Colon (tissue), 2 donors: ENCODE data around the gene DENND4C.
"Not testable (repeated sequence)": the region's sequence is repeated elsewhere in the genome, so short reads cannot be mapped to it uniquely, and the experiment has no call there.

Experiments
- FAIRE-seq: peaks from 2 replicates; lab custom pipeline; 2012; peaks lifted over from hg19 to GRCh38; lab: Jason Lieb, UNC
- donor health status: control.
- donor health status: control.

The DENND4C gene

DNA sequence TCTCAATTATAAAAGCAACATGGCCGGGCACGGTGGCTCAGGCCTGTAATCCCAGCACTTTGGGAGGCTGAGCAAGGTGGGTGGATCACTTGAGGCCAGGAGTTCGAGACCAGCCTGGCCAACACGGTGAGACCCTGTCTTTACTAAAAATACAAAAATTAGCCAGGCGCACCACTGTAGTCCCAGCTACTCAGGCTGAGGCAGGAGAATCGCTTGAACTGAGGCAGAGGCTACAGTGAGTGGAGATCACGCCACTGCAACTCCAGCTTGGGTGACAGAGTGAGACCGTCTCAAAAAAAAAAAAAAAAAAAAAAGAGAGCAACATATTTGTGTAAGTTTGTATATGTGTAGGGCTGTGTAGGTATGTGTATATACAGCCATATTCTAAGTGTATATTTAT is 142.1 kb downstream of the DENND4C start:
- FAIRE-seq: no peak

DNA sequence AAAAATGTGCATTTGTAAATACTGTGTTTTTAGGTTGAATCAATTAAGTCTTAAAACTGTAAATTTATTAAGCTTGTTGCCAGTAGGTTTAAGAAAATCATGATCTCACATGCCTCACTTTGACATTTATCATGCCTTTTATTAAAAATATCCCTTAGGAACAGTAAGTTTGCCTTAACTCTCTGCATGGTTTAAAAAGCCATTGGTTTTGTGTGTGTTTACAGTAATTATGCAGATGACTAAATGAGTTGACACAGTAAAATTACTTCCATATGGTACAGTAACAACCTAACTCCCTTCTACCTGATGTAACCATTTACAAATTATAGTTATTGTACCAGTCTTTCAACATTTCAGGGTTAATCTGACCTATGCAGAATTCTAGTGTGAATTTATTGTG is 143.0 kb downstream of the DENND4C start:
- no peak for FAIRE-seq

DNA sequence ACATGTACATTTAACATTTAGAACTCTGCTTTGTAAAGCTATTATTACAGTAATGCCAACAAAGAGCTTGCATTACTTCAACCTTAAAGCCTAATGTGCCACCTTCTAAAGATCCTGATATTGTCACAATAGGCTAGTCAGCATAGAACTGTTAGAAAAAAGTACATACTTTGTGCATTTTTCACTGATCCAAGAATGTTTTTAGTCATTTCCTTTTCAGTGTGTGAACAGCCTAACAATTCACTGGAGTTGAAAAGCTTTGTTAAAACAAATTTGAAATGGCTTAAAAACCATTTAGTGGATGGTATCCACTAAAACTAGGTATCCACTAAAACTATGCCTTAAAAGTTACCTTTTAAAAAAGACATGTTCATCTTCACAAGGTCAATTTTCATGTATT is 145.0 kb downstream of the DENND4C start:
- no peak for FAIRE-seq

DNA sequence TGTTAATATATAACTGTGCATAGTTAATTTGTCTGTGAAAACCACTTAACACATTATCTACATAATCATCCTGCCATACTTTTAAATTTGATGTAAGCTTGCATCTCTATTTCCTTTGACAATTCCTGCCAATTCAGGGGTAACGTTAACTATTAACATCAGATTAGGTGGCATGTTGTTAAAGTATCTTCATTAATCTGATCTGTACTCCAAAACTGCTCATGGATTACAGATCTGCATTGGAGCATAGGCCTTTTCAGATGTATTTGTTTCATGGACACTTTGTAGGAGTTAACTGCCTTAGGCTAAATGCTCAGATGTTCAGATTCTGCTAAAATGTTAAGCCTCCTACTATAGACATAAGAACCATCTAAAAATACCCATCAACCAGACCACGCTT is 146.4 kb downstream of the DENND4C start:
- FAIRE-seq: no peak

DNA sequence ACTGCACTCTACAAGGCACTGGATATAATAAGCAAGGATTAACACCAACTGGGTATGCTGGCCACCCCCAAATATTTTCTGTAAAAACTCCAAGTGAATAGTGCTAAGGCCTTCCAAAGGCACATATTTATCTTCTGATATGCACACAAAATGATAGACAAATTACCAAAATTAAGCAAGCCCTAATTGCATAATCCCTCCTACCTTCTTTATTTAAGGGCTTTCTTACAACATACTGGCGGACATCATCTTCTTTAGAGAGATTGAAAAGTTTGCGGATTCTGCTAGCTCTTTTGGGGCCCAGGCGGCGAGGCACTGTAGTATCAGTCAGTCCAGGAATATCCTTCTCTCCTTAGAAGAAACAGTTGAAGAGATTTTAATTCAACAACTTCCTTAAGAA is 147.7 kb downstream of the DENND4C start:
- no peak for FAIRE-seq

DNA sequence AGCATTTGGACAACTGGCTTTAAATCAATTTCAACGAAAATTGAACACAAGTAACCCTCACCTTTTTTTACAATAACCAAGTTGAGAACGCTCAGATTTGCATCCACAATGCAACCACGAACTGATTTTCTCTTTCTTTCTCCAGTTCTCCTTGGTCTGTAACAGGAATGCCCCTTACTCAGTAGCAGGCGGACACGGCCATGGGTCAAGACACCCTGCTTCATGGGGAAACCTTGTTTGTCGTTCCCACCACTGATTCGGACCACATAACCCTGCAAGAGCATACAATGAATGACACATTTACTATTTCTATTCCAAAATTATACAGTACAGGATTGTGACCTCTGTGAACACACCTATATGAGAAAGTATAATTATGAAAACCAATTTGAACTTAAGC is 148.2 kb downstream of the DENND4C start:
- FAIRE-seq: no peak

DNA sequence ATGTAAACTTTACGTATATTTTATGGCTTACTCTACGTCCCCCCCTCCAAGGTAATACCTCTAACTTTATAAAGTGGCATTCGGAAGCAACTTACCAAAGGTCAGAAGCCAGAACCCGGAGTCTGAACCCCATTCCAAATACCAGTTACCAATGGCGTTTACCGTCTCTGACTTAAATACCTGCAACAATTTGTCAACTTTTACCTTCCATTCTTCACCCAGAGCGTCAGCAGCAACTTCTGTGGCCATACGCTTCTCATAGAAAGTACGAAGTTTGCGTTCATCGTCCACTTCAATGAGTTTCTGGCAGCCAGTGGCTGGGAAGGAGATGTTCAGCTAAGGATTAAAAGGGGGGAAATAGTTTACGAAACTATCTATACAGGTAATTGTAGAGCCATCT is 148.8 kb downstream of the DENND4C start:
- FAIRE-seq: no peak

DNA sequence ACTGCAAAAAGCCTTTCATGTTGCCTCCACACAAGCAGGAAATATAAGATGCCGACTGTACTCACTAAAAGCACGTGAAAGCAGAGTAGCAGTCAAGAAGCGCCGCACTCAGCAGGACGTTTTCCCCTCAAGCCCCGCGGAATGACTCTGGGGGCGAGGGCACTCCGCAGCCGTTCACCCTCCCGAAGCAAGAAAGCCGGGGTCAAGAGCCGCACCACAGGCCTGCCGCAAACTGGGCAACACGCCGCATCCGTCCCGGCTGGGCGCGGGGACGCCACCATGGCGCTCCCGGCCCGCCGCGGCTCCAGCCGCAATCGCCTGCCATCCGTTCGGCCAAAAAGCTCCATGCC is 149.2 kb downstream of the DENND4C start:
- no peak for FAIRE-seq

DNA sequence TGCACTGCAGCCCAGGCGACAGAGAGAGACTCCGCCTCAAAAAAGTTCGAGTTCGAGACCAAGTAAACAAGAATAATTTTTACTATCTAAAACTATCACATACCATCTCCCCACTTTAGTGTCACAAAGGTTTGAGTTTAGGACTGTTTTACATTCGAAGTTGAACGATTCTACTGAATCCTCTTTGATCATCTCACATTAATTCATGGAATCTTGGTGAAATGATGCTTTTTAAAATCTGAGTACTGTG is 150.3 kb downstream of the DENND4C start:
- FAIRE-seq: no peak

DNA sequence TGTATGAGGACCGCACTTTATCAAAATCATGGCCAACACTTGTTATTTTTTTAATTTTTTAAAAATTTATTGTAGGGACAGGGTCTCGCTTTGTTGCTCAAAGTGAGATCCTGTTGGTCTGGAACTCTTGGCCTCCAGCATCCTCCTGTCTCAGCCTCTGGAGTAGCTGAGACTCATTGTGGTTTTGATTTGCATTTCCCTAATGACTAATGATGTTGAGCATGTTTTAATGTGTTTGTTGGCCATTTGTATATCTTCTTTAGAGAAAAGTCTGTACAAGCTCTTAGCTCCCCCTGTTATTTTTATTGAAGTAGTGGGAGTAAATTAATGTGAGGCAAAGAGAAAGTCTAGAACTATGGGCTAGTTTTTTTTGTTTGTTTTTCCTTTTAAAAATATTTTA is 151.2 kb downstream of the DENND4C start:
- no peak for FAIRE-seq

DNA sequence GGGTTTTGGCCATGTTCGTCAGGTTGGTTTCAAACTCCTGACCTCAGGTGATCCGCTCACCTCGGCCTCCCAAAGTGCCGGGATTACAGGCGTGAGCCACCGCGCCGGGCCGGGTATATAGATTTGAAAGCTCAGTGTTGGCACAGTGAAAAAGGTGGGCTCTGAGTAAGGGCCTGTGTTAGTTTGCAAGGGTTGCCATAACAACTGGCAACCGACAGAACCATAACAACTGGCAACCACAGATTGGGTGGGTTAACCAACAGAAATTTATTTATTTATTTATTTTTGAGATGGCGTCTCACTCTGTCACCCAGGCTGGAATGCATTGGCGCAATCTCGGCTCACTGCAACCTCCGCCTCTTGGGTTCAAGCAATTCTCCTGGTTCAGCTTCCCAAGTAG is 154.7 kb downstream of the DENND4C start:
- FAIRE-seq: not testable (repeated sequence)

DNA sequence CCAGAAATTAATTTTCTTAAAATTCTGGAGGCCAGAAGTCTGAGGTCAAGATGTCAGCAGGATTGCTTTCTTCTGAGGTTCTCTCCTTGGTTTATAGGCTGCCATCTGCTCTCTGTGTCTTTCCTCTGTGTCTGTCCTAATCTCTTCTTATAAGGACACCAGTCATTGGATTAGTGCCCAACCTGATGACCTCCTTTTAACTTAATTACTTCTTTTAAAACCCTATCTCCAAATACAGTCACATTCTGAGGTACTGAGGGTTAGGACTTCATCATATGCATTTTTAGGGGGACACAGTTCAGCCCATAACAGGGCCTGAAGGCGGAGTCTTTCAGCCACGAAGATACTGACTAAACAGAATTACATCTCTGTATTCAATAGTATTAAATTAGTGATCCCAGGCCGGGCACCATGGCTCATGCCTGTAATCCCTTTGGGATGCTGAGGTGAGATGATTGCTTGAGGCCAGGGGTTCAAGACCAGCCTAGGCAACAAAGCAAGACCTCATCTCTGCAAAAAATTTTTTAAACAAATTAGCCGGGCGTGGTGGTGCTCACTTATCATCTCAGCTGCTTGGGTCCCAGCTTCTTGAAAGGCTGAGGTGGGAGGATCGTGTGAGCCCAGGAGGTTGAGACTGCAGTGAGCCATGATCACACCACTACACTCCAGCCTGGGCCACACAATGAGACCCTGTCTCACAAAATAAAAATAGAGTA is 155.5 kb downstream of the DENND4C start:
- no peak for FAIRE-seq

DNA sequence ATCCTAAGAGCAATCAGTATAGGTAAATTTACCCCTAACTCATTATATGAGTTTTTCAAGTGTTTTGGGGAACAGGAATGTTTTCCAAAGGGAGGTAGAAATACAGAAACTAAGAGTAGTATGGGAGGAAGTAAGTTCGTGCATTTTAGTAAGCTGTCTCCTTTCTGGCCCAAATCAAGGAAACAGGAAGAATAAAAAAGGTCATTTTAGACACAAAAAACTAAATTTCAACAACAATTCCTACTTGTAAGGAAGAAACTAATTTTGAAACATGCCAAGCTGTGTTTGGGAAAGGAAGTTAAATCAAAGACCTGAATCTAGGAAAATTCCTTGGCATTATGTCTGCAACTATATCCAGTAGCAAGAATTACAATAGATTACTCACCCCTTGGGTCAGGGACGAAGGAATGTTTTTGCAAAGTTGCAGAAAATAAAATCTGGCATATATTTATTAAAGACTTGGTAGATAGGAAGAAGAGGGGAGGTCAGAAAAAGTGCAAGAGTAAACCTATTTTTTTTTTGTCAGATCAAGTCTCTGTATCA is 156.1 kb downstream of the DENND4C start:
- no peak for FAIRE-seq

DNA sequence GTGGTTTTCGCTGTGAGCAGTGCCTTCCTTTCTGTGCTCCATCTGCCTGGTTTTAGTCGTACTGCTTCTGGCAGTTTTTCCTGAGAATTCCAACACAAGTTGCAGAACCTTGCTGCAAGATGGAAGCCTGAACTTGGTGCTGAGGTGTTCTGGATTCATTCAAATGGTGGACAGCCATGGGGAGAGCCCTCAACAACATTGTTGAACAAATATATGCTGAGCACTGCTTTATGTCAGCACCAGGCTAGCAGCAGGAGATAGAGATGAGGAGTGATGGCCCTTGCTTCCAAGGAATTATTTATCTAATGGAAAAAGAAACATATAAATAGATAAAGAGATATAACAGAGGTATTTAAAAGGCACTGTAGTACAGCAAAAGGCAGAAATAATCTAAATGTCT is 156.8 kb downstream of the DENND4C start:
- no peak for FAIRE-seq

DNA sequence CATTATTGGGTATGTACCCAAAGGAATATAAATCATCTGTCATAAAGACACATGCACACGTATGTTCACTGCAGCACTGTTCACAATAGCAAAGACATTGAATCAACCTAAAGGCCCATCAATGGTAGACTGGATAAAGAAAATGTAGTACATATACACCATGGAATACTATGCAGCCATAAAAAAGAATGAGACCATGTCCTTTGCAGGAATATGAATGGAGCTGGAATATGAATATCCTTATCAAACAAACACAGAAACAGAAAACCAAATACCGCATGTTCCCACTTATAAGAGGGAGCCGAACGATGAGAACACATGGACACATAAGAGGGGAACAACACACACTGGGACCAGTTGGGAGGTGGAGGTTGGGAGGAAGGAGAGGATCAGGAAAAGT is 159.0 kb downstream of the DENND4C start:
- not testable (repeated sequence) for FAIRE-seq

DNA sequence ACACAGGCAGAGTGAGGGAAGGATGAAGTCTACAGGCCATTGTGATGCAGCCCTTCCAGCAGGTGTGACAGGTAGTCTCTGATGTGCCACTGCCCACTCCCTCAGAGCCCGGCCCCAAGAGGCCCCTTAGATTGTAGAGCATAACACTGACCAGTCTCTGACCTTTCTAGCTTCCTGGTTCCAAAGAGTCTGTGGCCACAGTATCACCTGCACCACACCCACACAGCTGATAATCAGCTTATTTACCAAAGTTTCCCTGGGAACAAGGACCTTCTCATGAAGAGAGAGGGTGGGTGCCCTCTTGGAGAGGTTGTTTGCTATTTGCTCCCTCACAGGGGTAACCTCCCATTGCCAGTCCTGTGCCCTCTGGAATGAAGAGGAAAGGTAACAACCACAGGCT is 167.4 kb downstream of the DENND4C start:
- FAIRE-seq: no peak

DNA sequence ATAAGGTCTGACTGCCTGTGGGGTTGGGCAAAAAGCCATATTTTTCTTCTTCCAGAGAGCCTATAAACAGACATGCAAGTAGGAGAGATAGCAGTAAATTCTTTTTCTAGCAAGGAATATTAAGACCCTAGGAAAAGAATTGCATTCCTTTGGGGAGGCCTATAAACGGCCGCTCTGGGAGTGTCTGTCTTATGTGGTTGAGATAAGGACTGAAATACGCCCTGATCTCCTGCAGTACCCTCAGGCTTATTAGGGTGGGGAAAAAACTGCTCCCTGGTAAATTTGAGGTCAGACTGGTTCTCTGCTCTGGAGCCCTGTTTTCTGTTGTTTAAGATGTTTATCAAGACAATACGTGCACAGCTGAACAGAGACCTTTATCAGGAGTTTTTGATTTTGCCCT is 172.7 kb downstream of the DENND4C start:
- not testable (repeated sequence) for FAIRE-seq

DNA sequence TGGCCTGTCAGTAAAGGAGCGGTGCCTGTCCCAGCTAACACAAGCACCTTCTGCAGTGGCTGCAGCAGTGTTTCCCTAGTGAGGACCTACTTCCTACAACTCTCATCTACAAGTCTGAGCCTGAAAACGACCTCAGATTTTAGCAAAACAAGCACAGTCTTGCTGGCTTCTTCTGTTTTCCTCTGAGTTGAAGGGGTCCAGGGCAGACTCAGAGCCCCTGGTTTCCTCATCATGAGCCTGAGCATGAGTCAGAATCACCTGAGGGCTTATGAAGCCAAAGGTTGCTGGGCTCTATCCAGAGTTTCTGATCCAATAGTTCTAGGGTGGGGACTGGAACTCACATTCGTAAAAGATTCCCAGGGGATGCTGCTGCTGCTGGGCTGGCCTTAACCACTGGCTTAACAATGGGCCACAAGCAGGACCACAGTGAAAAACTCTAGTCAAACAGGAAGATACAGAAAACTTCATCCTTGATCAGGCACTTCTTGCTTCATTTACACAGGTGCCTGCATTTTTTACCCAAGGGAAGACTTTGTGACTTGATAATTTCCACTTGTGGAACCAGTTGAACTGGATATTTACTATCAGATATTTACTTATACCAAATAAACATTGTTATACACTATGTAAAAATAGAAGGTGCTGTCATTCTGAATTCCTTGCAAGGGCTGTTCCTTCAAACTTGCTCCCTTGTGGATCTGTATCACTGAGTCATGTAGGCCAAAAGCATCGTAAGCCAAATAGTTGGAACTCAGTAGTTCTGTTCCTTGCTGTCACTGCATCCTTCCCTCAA is 174.0 kb downstream of the DENND4C start:
- no peak for FAIRE-seq

DNA sequence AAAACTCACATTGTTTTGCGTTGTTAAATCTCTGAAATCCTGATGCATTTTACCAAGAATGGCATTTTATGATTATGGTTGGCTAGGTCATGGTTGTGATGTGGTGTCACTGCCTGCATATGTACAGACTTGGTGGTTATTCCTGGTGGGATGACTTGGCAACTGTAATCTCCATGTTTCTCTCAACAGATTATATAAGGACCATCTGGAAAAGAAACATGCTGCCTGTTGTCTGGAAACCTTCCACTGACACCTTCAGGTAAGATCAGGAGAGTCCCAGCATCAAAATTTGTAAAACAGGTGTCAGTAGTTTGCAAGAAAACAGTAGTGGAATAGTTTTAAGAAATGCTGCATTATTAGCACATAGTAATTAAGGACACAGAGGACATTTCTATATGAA is 175.3 kb downstream of the DENND4C start:
- no peak for FAIRE-seq

DNA sequence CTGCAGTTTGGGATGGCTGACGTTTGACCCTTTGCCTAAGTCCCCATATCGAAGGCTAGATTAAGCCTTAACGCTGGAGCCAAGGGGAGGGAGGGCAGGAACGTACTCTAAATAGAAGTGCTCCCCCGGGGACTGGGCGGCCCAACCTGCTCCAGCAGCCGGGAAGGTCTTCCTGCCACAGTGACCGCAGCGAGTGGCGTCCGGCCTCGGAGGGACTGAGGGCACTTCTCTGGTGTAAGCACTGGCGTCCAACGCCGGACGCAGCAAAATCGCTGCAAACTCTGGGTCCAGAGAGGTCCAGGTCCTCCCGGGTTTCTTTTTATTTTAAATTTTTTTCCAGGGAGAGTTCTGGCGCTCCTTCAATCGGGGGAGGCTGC is 177.8 kb downstream of the DENND4C start:
- no peak for FAIRE-seq

DNA sequence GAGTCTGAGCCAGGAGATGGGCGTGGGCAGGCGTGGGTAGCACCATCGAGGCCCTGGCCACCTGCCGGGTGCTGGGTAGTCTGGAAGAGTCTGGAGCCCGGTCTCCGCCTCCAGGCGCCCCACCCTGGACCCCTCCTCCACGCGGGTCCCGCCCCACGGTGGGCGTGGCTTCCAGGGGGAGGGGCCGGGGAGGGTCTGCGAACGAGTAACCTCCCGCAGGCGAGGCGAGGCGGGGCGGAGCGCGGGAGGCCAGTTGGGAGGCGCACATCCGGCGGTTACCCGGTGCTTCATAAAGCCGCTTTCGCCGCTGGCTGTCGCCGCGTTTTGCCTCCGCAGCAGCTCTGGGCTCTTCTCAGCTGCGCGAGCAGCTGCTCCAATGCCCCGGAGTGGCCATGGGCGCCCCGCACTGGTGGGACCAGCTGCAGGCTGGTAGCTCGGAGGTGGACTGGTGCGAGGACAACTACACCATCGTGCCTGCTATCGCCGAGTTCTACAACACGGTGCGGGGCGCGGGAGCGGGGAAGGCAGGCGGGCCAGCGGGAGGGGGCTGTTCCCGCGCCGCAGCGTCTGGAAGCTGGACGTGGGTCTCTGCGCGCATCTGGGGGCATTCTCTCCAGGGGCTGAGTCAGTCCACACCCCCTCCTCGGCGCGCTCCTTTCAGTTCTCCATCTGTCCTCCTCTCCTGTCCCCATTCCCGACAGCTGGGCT is 178.4 kb downstream of the DENND4C start, which contains the start of gene ACER2:
TSS of gene ACER2 (plus strand) at position 317 of the 708 bp plus-strand sequence. CDS start at position 393, 76 bp downstream.
- FAIRE-seq: no peak

DNA sequence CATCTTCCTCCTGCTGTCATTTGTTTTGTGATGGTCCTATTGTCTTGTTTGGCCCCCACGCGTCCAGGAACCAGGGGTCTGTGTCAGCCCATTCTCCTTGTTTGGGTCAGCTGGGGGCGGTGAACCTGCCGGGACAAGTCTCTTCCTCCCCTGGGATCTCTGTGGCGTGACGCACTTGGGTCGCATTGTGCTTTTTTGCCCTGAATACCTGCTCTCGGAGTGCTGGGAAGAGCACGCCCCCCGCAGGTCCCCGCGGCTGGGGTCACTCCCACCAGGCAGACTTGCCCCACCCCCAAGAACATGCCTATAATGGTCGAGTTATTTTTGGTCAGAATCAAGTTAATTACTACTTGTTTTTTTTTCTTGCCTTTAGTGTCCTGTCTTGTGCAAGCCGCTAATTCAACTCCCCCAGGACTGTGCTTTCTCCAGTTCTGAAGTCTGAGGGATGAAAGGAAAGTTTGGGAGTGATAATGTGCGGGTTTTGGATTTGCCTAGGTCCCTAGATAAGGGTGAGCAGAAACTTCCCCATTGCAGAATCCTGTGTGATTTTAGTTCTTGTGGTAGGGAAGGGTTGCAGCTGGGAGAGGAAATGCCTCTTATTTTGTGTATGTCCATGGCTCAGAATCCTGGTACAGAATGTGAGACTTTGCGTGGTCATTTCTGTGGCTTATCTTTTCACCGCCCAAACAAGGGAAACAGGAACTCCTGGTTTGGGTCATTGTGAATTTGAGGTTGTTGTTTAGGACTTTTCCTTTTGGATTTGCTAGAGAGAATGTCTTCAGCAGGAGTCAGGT is 179.1 kb downstream of the DENND4C start:
- no peak for FAIRE-seq

DNA sequence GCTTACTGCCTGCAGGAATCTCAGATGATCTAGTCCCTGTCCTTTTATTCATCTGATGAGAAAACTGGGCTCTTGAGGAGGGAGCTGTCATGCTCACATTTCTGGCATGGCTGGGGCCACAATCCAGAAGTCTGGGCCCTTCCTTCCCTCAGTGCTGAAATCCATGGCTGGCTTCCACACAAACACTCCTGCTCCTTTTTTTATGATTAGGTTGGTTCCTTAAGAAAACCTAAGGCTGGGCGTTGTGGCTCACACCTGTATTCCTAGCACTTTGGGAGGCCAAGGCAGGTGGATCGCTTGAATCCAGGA is 179.7 kb downstream of the DENND4C start:
- no peak for FAIRE-seq
